Mucosa of descending colon (tissue), 3 donors: ENCODE results near the gene HAUS8. TPM values are rescaled to one million over a fixed set of nuclear protein-coding genes. Genes with fewer than 3 reads are reported as not detected.

Source experiments
- ATAC-seq: fragments of 200-7000 bp; cut with Tn5 transposase; one replicate; pipeline ENCODE4 v1.9.1; 2020; ENCODE audit warnings: mild to moderate bottlenecking, moderate library complexity
- DNase-seq, 3 donors: peaks; one replicate each; pipeline ENCODE4 v3.0.0-alpha.2; 2020
- H3K36me3 ChIP-seq: fragments of 200-600 bp; one replicate; pipeline ENCODE4 v1.8.0; 2021; ENCODE audit warnings: low read depth, mild to moderate bottlenecking
- H3K4me1 ChIP-seq: fragments of 200-600 bp; one replicate; pipeline ENCODE4 v1.8.0; 2021; ENCODE audit warnings: low read depth, mild to moderate bottlenecking
- H3K4me3 ChIP-seq: fragments of 200-600 bp; one replicate; pipeline ENCODE4 v1.8.0; 2021; ENCODE audit warnings: mild to moderate bottlenecking
- H3K9me3 ChIP-seq: fragments of 200-600 bp; one replicate; pipeline ENCODE4 v1.8.0; 2021; ENCODE audit warnings: mild to moderate bottlenecking
- intact Hi-C, 2 donors: fragments of 100-400 bp; cut with DNase I in 1 of 2; cut with micrococcal nuclease in 1 of 2; formaldehyde crosslinking; loops; one replicate each; pipeline versions ENCODE4 v1.11.0 to v1.11.1; 2022; cut with DNase I, micrococcal nuclease
- total RNA-seq, 3 donors: library from RNA; stranded (reverse); fragmentation: NEBNext Ultra II Directional in 2 of 3; extraction: Animal tissue kit (Norgen Biotek cat#: 25700) in 2 of 3; gene quantifications; one replicate each; pipeline versions ENCODE4 v1.2.1 to v1.2.4, GENCODE V29; 2021 to 2023
- TF ChIP-seq, protein P1 (sequence below): fragments of 200-600 bp; IDR thresholded peaks from one replicate; pipeline ENCODE4 v1.8.0; 2022; ENCODE audit warnings: antibody characterized with exemption, mild to moderate bottlenecking
- donor health status: DM: no; HTN: no; CAD: no; lungs with moderate emphysema.
- donor health status: DM: no; HTN: no; CAD: no.
- donor health status: DM: no; HTN: yes; CAD: no.

HAUS8 gene
- total RNA-seq, 3 donors from 2014 or later: 12.2 to 16.6 (median 13.6) TPM

DNA sequence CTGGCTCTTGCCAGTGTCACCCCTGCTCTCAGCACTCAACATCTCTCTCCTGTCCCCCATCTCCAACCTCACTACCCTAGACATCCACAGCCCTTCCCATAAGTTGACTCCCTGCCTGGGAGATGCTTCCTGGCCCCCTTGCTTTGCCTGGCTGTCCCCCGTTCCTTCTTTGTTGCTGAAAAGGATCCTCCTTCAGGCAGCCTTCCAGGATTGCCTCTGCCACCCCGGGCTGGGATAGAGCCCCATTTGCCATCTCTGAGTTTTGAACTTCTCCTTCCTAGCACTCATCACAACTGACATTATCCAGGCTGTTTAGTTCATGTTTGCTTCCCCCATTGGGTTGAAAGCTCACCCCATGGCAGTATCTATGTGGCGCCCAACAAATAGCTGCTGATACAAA is 68.7 kb downstream of the HAUS8 start:
- intact Hi-C loops: no loop called here
- TF ChIP-seq, protein P1, sequence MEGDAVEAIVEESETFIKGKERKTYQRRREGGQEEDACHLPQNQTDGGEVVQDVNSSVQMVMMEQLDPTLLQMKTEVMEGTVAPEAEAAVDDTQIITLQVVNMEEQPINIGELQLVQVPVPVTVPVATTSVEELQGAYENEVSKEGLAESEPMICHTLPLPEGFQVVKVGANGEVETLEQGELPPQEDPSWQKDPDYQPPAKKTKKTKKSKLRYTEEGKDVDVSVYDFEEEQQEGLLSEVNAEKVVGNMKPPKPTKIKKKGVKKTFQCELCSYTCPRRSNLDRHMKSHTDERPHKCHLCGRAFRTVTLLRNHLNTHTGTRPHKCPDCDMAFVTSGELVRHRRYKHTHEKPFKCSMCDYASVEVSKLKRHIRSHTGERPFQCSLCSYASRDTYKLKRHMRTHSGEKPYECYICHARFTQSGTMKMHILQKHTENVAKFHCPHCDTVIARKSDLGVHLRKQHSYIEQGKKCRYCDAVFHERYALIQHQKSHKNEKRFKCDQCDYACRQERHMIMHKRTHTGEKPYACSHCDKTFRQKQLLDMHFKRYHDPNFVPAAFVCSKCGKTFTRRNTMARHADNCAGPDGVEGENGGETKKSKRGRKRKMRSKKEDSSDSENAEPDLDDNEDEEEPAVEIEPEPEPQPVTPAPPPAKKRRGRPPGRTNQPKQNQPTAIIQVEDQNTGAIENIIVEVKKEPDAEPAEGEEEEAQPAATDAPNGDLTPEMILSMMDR: no peak
- H3K4me3 ChIP-seq: no peak overlapping the region
- no peak for DNase-seq
- no peaks in the 10 kb centered on the region for H3K4me1 ChIP-seq
- no peaks in the 10 kb centered on the region for H3K36me3 ChIP-seq
- H3K9me3 ChIP-seq: no peaks in the 10 kb centered on the region
- no peak for ATAC-seq

DNA sequence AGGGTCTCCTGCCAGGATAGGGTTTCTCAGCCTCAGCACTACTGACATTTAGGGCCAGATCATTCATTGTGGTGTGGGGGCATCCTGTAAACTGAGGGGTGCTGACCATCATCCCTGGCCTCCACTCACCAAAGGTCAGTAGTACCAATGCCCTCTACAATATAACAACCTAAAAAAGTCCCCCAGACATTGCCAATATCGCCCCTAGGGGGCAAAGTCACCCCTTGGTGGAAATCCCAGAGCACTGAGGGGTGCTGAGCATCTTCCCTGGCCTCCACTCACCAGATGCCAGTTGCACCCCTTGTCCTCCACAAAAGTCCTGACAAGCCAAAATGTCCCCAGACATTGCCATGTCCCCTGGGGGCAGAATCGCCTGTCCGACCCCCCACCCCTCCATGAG is 70.3 kb downstream of the HAUS8 start:
- H3K9me3 ChIP-seq: no peaks in the 10 kb centered on the region
- no peak overlapping the region for H3K4me3 ChIP-seq
- no peaks in the 10 kb centered on the region for H3K4me1 ChIP-seq
- TF ChIP-seq, protein P1: no peak
- no peak for ATAC-seq
- no peak for DNase-seq
- no peaks in the 10 kb centered on the region for H3K36me3 ChIP-seq
- intact Hi-C loops: no loop called here

DNA sequence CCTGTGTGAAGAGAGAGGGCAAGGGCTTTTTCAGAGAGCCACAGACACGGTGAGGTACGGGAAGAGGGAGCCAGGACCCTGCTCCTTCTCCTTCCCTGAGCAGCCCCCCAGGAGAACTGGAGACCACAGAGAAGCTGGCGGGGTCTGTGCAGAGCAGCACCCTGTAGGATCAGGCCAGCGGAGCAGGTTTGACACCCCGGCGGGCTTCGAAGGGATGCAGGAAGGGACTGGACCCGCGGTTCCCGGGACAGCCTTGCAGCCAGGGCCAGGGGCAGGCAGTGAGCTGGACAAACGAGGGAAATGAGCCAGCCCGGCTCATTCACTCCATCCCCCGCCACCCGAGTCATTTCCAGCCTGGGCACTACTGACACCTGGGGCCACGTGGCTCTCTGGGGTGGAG is 70.9 kb downstream of the HAUS8 start:
- Histone ChIP-seq H3K4me1 (no peaks in the 10 kb centered on the region), H3K36me3 (no peaks in the 10 kb centered on the region), H3K9me3 (no peaks in the 10 kb centered on the region), H3K4me3 (no peak overlapping the region)
- intact Hi-C loops: no loop called here
- TF ChIP-seq, protein P1: no peak
- ATAC-seq (no peak), DNase-seq (no peak)

DNA sequence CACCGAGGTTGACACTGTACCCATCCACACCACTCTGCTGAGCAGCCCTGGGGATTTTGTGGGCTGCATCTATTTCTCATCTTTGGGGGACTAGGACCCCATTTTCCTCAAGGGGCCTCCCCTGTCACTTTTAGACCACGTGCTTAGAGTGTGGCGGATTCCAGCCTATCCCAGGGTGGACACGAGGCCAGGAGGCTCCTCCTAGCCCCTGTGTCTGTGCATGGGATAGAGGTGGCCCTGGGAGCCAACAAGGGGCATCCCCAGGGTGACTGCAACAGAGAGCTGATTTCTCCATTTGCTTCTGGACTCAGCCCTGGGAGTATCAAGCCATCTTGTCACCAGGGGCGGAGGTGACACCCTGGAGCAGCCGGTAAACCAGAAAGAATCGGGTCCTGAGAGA is 72.8 kb downstream of the HAUS8 start:
- DNase-seq (no peak), ATAC-seq (no peak)
- Histone ChIP-seq H3K4me1 (no peaks in the 10 kb centered on the region), H3K9me3 (no peaks in the 10 kb centered on the region), H3K4me3 (no peak overlapping the region), H3K36me3 (no peaks in the 10 kb centered on the region)
- intact Hi-C loops: no loop called here
- TF ChIP-seq, protein P1: no peak

DNA sequence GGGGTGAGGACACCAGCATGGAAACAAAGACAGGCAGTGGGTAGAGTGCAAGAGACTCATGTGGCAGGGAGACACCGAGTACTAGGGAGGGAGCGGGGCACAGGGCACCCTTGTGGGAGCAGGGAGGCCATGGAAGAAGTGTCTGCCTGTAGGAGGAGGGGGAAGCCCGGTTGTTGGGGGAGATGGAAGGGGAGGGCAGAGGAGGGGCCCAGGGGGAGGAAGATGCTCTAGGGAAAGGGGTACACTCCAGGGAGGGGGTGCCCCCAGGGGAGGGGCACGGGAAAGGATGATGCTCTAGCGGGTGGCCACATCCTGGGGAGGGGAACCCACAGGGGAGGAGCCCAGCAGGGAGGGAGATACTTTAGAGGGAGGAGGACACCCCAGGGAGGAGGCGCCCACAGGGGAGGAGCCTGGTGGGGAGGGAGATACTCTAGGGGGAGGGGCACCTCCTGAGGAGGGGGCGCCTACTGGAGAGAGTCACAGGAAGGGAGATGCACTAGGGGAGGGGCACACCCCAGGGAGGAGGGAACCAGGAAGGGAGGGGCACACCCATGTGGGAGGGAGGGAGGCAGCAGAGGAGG is 73.6 kb downstream of the HAUS8 start:
- TF ChIP-seq, protein P1: no peak
- ATAC-seq: peak; percentile 86
- peak; percentile 35 to 82 (median 59) for DNase-seq
- Histone ChIP-seq H3K36me3 (no peaks in the 10 kb centered on the region), H3K9me3 (no peaks in the 10 kb centered on the region), H3K4me3 (no peak overlapping the region), H3K4me1 (no peaks in the 10 kb centered on the region)
- intact Hi-C loops: no loop called here

Other genes starting within 250 kb of the HAUS8 start
- gene SIN3B, start 246.1 kb downstream of the HAUS8 start, total RNA-seq: 10 to 100 TPM; 30.7 to 56.6 (median 38.9) TPM
- 1 to 10 TPM in 2 of 3 donors, under 1 TPM in 1; 0.38 to 2.0 (median 1.6) TPM for gene F2RL3, start 186.5 kb downstream of the HAUS8 start, total RNA-seq
- gene CPAMD8, start 48.6 kb downstream of the HAUS8 start, total RNA-seq: 1 to 10 TPM; 2.3 to 5.8 (median 3.1) TPM
- 10 to 100 TPM; 73.7 to 91.8 (median 90.8) TPM for gene MYO9B, start 325 bp upstream of the HAUS8 start, total RNA-seq
- gene USE1, start 139.9 kb upstream of the HAUS8 start, total RNA-seq: 10 to 100 TPM; 17.4 to 31.2 (median 28.0) TPM
- 100 to 1,000 TPM in 1 of 3 donors, 10 to 100 TPM in 2; 38.1 to 105 (median 58.4) TPM for gene OCEL1, start 150.8 kb upstream of the HAUS8 start, total RNA-seq
- 100 to 1,000 TPM; 103 to 157 (median 140) TPM for gene NR2F6, start 170.5 kb upstream of the HAUS8 start, total RNA-seq
- gene USHBP1, start 189.3 kb upstream of the HAUS8 start, total RNA-seq: 1 to 10 TPM in 2 of 3 donors, under 1 TPM in 1; 0.52 to 2.6 (median 2.2) TPM
- 10 to 100 TPM; 64.6 to 80.3 (median 76.2) TPM for gene BABAM1, start 192.0 kb upstream of the HAUS8 start, total RNA-seq
- gene ANKLE1, start 206.4 kb upstream of the HAUS8 start, total RNA-seq: 1 to 10 TPM in 1 of 3 donors, under 1 TPM in 2; 0.23 to 1.9 (median 0.80) TPM
- gene ABHD8, start 228.0 kb upstream of the HAUS8 start, total RNA-seq: 10 to 100 TPM in 1 of 3 donors, 1 to 10 TPM in 2; 3.0 to 18.0 (median 4.5) TPM
- 100 to 1,000 TPM; 124 to 148 (median 145) TPM for gene MRPL34, start 230.4 kb upstream of the HAUS8 start, total RNA-seq
- 10 to 100 TPM; 38.3 to 51.4 (median 48.3) TPM for gene DDA1, start 234.1 kb upstream of the HAUS8 start, total RNA-seq